SK-N-SH (cell line): ENCODE measurements around the gene PRKD2. TPM values are rescaled to one million over a fixed set of nuclear protein-coding genes. Genes with fewer than 3 reads are reported as not detected.

ENCODE experiments used
- CTCF ChIA-PET: fragments of 300-600, 350-600 bp; formaldehyde crosslinking; extraction: SDS; loops from one replicate; lab custom pipeline; 2021; lab: Yijun Ruan, JAX
- POLR2A ChIA-PET: fragments of 350-600 bp; sonication (Branson Sonifier 250); formaldehyde crosslinking; extraction: SDS; loops from one replicate; lab custom pipeline; 2020; ENCODE audit warnings: antibody characterized with exemption, inconsistent platforms; lab: Yijun Ruan, JAX
- DNase-seq: peaks from one replicate; pipeline ENCODE4 v3.0.0; 2012
- H2AFZ ChIP-seq: fragments of 200-600 bp; sonication (generic); 2 replicates; pipeline ENCODE4 v1.8.1; 2016; ENCODE audit warnings: antibody characterized with exemption, mild to moderate bottlenecking, low read depth
- H3F3A ChIP-seq: fragments of 200-600 bp; sonication (generic); replicated peaks from 2 replicates; pipeline ENCODE3; 2016; ENCODE audit warnings: antibody characterized with exemption, mild to moderate bottlenecking; ENCODE audit not compliant: insufficient read depth
- H3K27ac ChIP-seq, 2 experiments: fragments of 200-500 bp in 1 of 2; fragments of 200-600 bp in 1 of 2; sonication (Bioruptor generic) in 1 of 2; sonication (generic), shearing (Covaris generic) in 1 of 2; 2 replicates each; pipeline versions ENCODE4 v1.5.1 to v1.6.1; 2014 to 2016; ENCODE audit warnings: low read depth in 2 of 2, inconsistent platforms in 1 of 2, low read length in 1 of 2, mild to moderate bottlenecking in 1 of 2, mixed read lengths in 1 of 2
- H3K27me3 ChIP-seq: fragments of 200-600 bp; sonication (generic), shearing (Covaris generic); 2 replicates; pipeline ENCODE4 v1.6.1; 2016; ENCODE audit warnings: mixed run types; ENCODE audit not compliant: insufficient read depth
- H3K36me3 ChIP-seq, 2 experiments: fragments of 200-500 bp in 1 of 2; fragments of 200-600 bp in 1 of 2; sonication (Bioruptor generic) in 1 of 2; sonication (generic) in 1 of 2; replicated peaks in 1 of 2; 2 replicates each; pipeline versions ENCODE3 to v1.5.1; 2014 to 2016; ENCODE audit warnings: low read length in 1 of 2, mild to moderate bottlenecking in 1 of 2; ENCODE audit not compliant: insufficient read depth in 2 of 2, control insufficient read depth in 1 of 2
- H3K4me1 ChIP-seq, 2 experiments: fragments of 200-500 bp in 1 of 2; fragments of 200-600 bp in 1 of 2; sonication (Bioruptor generic) in 1 of 2; sonication (generic), shearing (Covaris generic) in 1 of 2; 2 replicates each; pipeline versions ENCODE4 v1.5.1 to v1.6.1; 2014 to 2016; ENCODE audit warnings: low read depth in 1 of 2, low read length in 1 of 2, mixed run types in 1 of 2; ENCODE audit not compliant: insufficient read depth in 2 of 2, control insufficient read depth in 1 of 2
- H3K4me2 ChIP-seq: fragments of 200-600 bp; sonication (generic), shearing (Covaris generic); 2 replicates; pipeline ENCODE4 v1.6.1; 2017; ENCODE audit warnings: mixed run types
- H3K4me3 ChIP-seq, 2 experiments: fragments of 200-500 bp in 1 of 2; fragments of 200-600 bp in 1 of 2; sonication (Bioruptor generic) in 1 of 2; sonication (generic), shearing (Covaris generic) in 1 of 2; 2 replicates each; pipeline versions ENCODE4 v1.5.1 to v1.8.1; 2014 to 2016; ENCODE audit warnings: low read depth in 2 of 2, inconsistent platforms in 1 of 2, low read length in 1 of 2, mild to moderate bottlenecking in 1 of 2, mixed read lengths in 1 of 2, moderate library complexity in 1 of 2
- H3K79me2 ChIP-seq: fragments of 200-600 bp; sonication (generic); 2 replicates; pipeline ENCODE4 v1.8.1; 2017; ENCODE audit warnings: mild to moderate bottlenecking; ENCODE audit not compliant: insufficient read depth
- H3K9ac ChIP-seq: fragments of 200-600 bp; sonication (generic); 2 replicates; pipeline ENCODE4 v1.6.1; 2017; ENCODE audit warnings: mixed run types
- H3K9me2 ChIP-seq: fragments of 200-600 bp; sonication (generic); 2 replicates; pipeline ENCODE4 v1.6.1; 2017; ENCODE audit warnings: mixed run types
- H3K9me3 ChIP-seq: fragments of 200-600 bp; sonication (generic); 2 replicates; pipeline ENCODE4 v1.6.1; 2017; ENCODE audit warnings: mixed run types, mild to moderate bottlenecking, moderate library complexity
- H4K20me1 ChIP-seq: fragments of 200-600 bp; sonication (generic); 2 replicates; pipeline ENCODE4 v1.6.1; 2017; ENCODE audit warnings: mild to moderate bottlenecking, mixed run types; ENCODE audit not compliant: insufficient read depth
- CHD2 ChIP-seq: fragments of 150-350 bp; IDR thresholded peaks from 2 replicates; pipeline ENCODE4 v1.6.1; 2018; ENCODE audit warnings: low read length; ENCODE audit not compliant: partially characterized antibody
- EP300 ChIP-seq, 2 experiments: IDR thresholded peaks; 2 replicates each; pipeline versions ENCODE4 v1.4.0 to v1.6.1; 2012; ENCODE audit warnings: borderline replicate concordance in 1 of 2, low read depth in 1 of 2, low read length in 1 of 2
- EZH2phosphoT487 ChIP-seq: fragments of 200-600 bp; sonication (generic); IDR thresholded peaks from 2 replicates; pipeline ENCODE4 v1.6.1; 2017; ENCODE audit warnings: low read depth, mixed run types, mild to moderate bottlenecking, antibody characterized with exemption, moderate library complexity, borderline replicate concordance
- FOXJ3 ChIP-seq: sonication (generic); formaldehyde crosslinking; IDR thresholded peaks from 2 replicates; pipeline ENCODE4 v1.5.1; 2020; ENCODE audit warnings: mild to moderate bottlenecking, missing genetic modification reagents
- FOXM1 ChIP-seq: IDR thresholded peaks from 2 replicates; pipeline ENCODE4 v1.4.0; 2012; ENCODE audit warnings: low read depth, mild to moderate bottlenecking
- GATA2 ChIP-seq: sonication (generic); formaldehyde crosslinking; IDR thresholded peaks from 2 replicates; pipeline ENCODE4 v1.5.0; 2020; ENCODE audit warnings: mild to moderate bottlenecking, missing genetic modification reagents
- JUND ChIP-seq: IDR thresholded peaks from 2 replicates; pipeline ENCODE4 v1.4.0; 2012
- NFIC ChIP-seq: IDR thresholded peaks from 2 replicates; pipeline ENCODE4 v1.4.0; 2012; ENCODE audit warnings: borderline replicate concordance
- NRF1 ChIP-seq: IDR thresholded peaks from 2 replicates; pipeline ENCODE4 v1.6.1; 2012; ENCODE audit warnings: low read depth, mild to moderate bottlenecking, low read length
- POLR2AphosphoS5 ChIP-seq: IDR thresholded peaks from 2 replicates; pipeline ENCODE4 v1.6.1; 2012; ENCODE audit warnings: low read depth, low read length
- RAD21 ChIP-seq: IDR thresholded peaks from 2 replicates; pipeline ENCODE4 v1.6.1; 2012; ENCODE audit warnings: mild to moderate bottlenecking, low read length
- RFX5 ChIP-seq: IDR thresholded peaks from 2 replicates; pipeline ENCODE4 v1.6.1; 2012; ENCODE audit warnings: mild to moderate bottlenecking, improper control_type of control experiment, low read length
- SIN3A ChIP-seq: IDR thresholded peaks from 2 replicates; pipeline ENCODE4 v1.6.1; 2012; ENCODE audit warnings: low read depth, mild to moderate bottlenecking, low read length, moderate library complexity, borderline replicate concordance
- TAF1 ChIP-seq: IDR thresholded peaks from 2 replicates; pipeline ENCODE4 v1.6.1; 2012; ENCODE audit warnings: low read depth, mild to moderate bottlenecking, low read length, moderate library complexity, borderline replicate concordance
- TEAD4 ChIP-seq: IDR thresholded peaks from 2 replicates; pipeline ENCODE4 v1.4.0; 2012; ENCODE audit warnings: mild to moderate bottlenecking, borderline replicate concordance; ENCODE audit not compliant: insufficient read depth
- WGBS: methylation state at CpG from one replicate; pipeline ENCODE4 v1.1.6; 2017; ENCODE audit warnings: low lambda C conversion rate; 5-methylcytosine and 5-hydroxymethylcytosine counted together
- polyA plus RNA-seq, 3 experiments: library from polyadenylated mRNA; depleted of rRNA; stranded (reverse); fragments of >200 nt; gene quantifications; 2 replicates each; pipeline ENCODE4 v1.2.3, GENCODE V29; 2012
- TF ChIP-seq, protein P1 (sequence below): IDR thresholded peaks from 2 replicates; pipeline ENCODE4; 2012
- TF ChIP-seq, protein P2 (sequence below): IDR thresholded peaks from 2 replicates; pipeline ENCODE4 v1.6.1; 2012; ENCODE audit warnings: mild to moderate bottlenecking, low read depth, low read length, moderate library complexity
- TF ChIP-seq, protein P3 (sequence below): fragments of 150-350 bp; IDR thresholded peaks from 2 replicates; pipeline ENCODE4 v1.6.1; 2016; ENCODE audit warnings: mild to moderate bottlenecking, low read depth, low read length

Gene PRKD2
- polyA plus RNA-seq, 1 of the 3 experiments (the other 2 are of a cell fraction): 21.4 TPM

GRCh38 chr19:46719629-46720502, 3.0 kb upstream of the PRKD2 start:
- Histone ChIP-seq H3K9me2 (no peaks in the 10 kb centered on the region), H3K27me3 (no peaks in the 10 kb centered on the region), H3K4me1 (peaks cover 0 to 13% of the 10 kb centered on the region in 2 experiments; a peak in 2 of 4 replicates), H3K9me3 (no peaks in the 10 kb centered on the region), H3K79me2 (peaks cover 19% of the 10 kb centered on the region), H3K4me3 (no peak overlapping the region), H3K9ac (no peak overlapping the region), H3K27ac (no peak overlapping the region; a peak in 1 of 4 replicates), H3F3A (peaks cover 14% of the 10 kb centered on the region), H3K4me2 (no peak overlapping the region), H4K20me1 (no peaks in the 10 kb centered on the region)
- WGBS: 88% methylated on average over 16 of the region's 25 CpGs
- no peak for DNase-seq
- POLR2A ChIA-PET: no interaction called here
- CTCF ChIA-PET: interaction anchor here (1.2 kb wide), 1 partner anchor 8 kb away, joined by 3 read pairs; no protein-coding TSS in a partner anchor
- TF ChIP-seq SIN3A (no peak), CHD2 (no peak), TAF1 (no peak), NFIC (no peak), FOXJ3 (CRISPR knock-in tag) (no peak), GATA2 (CRISPR knock-in tag) (no peak), NRF1 (no peak), RFX5 (no peak), JUND (no peak), POLR2AphosphoS5 (no peak), EZH2phosphoT487 (no peak), FOXM1 (no peak), RAD21 (no peak)
- TF ChIP-seq, protein P1, sequence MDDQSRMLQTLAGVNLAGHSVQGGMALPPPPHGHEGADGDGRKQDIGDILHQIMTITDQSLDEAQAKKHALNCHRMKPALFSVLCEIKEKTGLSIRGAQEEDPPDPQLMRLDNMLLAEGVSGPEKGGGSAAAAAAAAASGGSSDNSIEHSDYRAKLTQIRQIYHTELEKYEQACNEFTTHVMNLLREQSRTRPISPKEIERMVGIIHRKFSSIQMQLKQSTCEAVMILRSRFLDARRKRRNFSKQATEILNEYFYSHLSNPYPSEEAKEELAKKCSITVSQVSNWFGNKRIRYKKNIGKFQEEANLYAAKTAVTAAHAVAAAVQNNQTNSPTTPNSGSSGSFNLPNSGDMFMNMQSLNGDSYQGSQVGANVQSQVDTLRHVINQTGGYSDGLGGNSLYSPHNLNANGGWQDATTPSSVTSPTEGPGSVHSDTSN: no peak
- TF ChIP-seq, all 33 proteins: peak for 0
- no peak overlapping the region for H2AFZ ChIP-seq
- H3K36me3 ChIP-seq: peaks cover 4 to 57% of the 10 kb centered on the region in 2 experiments

- Histone ChIP-seq H3K4me2 (no peak overlapping the region), H3F3A (peaks cover 14% of the 10 kb centered on the region), H3K4me1 (peaks cover 0 to 17% of the 10 kb centered on the region in 2 experiments; a peak in 2 of 4 replicates), H3K27me3 (no peaks in the 10 kb centered on the region), H3K9ac (no peak overlapping the region), H4K20me1 (no peaks in the 10 kb centered on the region), H3K36me3 (peaks cover 4 to 49% of the 10 kb centered on the region in 2 experiments), H3K9me2 (no peaks in the 10 kb centered on the region), H3K9me3 (no peaks in the 10 kb centered on the region), H3K79me2 (peaks cover 26% of the 10 kb centered on the region), H3K4me3 (no peak overlapping the region), H3K27ac (no peak overlapping the region), H2AFZ (no peak overlapping the region)
- no peak for DNase-seq
- ChIA-PET CTCF (interaction anchor here (1.2 to 1.6 kb wide), 2 partner anchors 9 to 10 kb away, joined by 3 to 7 read pairs; no protein-coding TSS in a partner anchor), POLR2A (no interaction called here)
- 91% methylated on average over 14 of the region's 15 CpGs for WGBS
- TF ChIP-seq JUND (no peak), GATA2 (CRISPR knock-in tag) (no peak), EP300 (IDR thresholded peaks at IDR 0.05; ENCODE audit: borderline replicate concordance in 1 of 2, low read depth in 1 of 2, low read length in 1 of 2) (no peak), SIN3A (no peak), NFIC (no peak), TEAD4 (no peak), NRF1 (no peak)
- TF ChIP-seq, protein P2, sequence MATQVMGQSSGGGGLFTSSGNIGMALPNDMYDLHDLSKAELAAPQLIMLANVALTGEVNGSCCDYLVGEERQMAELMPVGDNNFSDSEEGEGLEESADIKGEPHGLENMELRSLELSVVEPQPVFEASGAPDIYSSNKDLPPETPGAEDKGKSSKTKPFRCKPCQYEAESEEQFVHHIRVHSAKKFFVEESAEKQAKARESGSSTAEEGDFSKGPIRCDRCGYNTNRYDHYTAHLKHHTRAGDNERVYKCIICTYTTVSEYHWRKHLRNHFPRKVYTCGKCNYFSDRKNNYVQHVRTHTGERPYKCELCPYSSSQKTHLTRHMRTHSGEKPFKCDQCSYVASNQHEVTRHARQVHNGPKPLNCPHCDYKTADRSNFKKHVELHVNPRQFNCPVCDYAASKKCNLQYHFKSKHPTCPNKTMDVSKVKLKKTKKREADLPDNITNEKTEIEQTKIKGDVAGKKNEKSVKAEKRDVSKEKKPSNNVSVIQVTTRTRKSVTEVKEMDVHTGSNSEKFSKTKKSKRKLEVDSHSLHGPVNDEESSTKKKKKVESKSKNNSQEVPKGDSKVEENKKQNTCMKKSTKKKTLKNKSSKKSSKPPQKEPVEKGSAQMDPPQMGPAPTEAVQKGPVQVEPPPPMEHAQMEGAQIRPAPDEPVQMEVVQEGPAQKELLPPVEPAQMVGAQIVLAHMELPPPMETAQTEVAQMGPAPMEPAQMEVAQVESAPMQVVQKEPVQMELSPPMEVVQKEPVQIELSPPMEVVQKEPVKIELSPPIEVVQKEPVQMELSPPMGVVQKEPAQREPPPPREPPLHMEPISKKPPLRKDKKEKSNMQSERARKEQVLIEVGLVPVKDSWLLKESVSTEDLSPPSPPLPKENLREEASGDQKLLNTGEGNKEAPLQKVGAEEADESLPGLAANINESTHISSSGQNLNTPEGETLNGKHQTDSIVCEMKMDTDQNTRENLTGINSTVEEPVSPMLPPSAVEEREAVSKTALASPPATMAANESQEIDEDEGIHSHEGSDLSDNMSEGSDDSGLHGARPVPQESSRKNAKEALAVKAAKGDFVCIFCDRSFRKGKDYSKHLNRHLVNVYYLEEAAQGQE: no peak
- TF ChIP-seq, protein P3, sequence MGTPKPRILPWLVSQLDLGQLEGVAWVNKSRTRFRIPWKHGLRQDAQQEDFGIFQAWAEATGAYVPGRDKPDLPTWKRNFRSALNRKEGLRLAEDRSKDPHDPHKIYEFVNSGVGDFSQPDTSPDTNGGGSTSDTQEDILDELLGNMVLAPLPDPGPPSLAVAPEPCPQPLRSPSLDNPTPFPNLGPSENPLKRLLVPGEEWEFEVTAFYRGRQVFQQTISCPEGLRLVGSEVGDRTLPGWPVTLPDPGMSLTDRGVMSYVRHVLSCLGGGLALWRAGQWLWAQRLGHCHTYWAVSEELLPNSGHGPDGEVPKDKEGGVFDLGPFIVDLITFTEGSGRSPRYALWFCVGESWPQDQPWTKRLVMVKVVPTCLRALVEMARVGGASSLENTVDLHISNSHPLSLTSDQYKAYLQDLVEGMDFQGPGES: no peak
Measured at GRCh38 chr19:46718934-46719622, 2.2 kb upstream of the PRKD2 start.
